ENCODE measurements around the gene OR7G3.

Gene OR7G3

GRCh38 chr19:9107375-9107774, 19.4 kb downstream of the OR7G3 start, which contains the start of gene OR7G2:
Gene OR7G2, minus strand, starts transcription at chr19:9107475. Its CDS starts 4,232 bp downstream, at chr19:9103243.
- DNase-seq (ENCODE audit: low read depth in 2 of 2), result no peak

- DNase-seq (ENCODE audit: low read depth in 2 of 2), result no peak
These were observed 40.0 kb downstream of the OR7G3 start, which contains the start of gene OR1M1 for GRCh38 chr19:9086761-9087160. Gene OR1M1, plus strand, starts transcription at chr19:9087061. Its CDS starts 6,184 bp downstream, at chr19:9093245.

GRCh38 chr19:9078651-9079050, 48.1 kb downstream of the OR7G3 start:
- DNase-seq (ENCODE audit: low read depth in 2 of 2), result no peak

- DNase-seq (ENCODE audit: low read depth in 2 of 2), result no peak
These were observed 49.8 kb downstream of the OR7G3 start for GRCh38 chr19:9076901-9077300.

Measured in stimulated activated CD8-positive, alpha-beta memory T cell treated with anti-CD3 and anti-CD28 coated beads, Interleukin-15, amount 100 ng/mL, for 48 hours (primary cell).